VCaP (cell line): ENCODE results near the gene TXN.

ENCODE experiments used
- H3K27ac ChIP-seq: fragments of 450-650 bp; 2 replicates; pipeline ENCODE4 v1.5.1; 2017
- TF ChIP-seq, protein P1 (sequence below): fragments of 450-650 bp; conservative IDR thresholded peaks from 2 replicates; pipeline ENCODE4 v1.5.1; 2017; ENCODE audit warnings: mild to moderate bottlenecking, moderate library complexity

Gene TXN

DNA sequence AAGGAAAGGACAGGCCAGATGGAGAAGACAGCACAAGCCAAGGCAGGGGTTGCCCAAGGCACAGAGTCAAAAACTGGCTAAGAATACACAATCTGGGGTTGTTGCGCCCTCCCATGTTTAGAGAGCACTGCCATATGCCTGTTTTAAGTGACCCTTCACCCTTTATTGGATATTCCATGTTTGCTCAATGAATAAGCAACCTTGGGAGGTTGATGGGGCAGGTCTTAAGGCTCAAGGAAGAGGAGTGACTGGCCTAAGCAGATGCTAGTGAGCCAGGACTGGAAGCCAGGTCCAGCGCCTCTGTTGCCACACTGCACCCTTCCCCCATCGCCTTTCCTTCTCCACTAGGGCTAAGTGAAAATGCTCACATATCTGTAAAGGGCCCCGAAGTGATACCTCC lies 6.7 kb downstream of the TXN start:
- H3K27ac ChIP-seq, result no peak overlapping the region
- TF ChIP-seq, protein P1, sequence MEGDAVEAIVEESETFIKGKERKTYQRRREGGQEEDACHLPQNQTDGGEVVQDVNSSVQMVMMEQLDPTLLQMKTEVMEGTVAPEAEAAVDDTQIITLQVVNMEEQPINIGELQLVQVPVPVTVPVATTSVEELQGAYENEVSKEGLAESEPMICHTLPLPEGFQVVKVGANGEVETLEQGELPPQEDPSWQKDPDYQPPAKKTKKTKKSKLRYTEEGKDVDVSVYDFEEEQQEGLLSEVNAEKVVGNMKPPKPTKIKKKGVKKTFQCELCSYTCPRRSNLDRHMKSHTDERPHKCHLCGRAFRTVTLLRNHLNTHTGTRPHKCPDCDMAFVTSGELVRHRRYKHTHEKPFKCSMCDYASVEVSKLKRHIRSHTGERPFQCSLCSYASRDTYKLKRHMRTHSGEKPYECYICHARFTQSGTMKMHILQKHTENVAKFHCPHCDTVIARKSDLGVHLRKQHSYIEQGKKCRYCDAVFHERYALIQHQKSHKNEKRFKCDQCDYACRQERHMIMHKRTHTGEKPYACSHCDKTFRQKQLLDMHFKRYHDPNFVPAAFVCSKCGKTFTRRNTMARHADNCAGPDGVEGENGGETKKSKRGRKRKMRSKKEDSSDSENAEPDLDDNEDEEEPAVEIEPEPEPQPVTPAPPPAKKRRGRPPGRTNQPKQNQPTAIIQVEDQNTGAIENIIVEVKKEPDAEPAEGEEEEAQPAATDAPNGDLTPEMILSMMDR, result no peak

DNA sequence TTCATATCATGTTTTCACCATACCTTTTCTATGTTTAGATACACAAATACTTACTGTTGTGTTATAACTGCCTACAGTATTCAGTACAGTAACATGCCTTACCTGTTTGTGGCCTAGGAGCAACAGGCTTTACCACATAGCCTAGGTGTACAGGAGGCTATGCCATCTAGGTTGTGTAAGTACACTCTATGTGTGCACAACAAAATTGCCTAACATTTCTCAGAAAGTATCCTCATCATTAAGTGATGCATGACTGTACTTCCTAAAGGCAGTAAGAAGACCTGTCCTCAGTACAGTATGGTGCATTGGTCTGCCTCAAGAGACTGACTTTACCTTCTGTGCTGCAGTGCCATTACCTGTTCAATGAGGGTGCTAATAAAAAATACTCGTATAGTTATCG lies 7.9 kb downstream of the TXN start:
- TF ChIP-seq, protein P1, result no peak
- H3K27ac ChIP-seq, result no peak overlapping the region

DNA sequence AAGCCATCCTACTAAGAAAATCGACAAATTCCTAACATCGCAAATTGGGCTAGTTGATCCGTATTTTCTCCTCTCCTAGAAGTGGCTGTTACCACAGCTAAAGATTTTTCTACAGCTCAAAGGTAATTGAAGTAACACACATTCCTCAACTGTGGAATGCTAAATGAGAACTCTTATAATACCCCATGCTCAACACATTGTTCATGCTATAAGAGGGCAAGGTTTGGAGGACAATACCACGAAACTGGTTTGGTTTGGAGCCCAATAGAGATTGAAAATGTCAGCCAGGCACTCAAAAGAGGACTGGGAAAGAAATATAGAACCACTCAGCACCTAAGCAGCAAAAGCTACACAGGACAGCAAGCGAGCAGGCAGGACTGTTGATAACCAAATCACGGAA lies 10.1 kb downstream of the TXN start:
- H3K27ac ChIP-seq, result no peak overlapping the region
- TF ChIP-seq, protein P1, result no peak

DNA sequence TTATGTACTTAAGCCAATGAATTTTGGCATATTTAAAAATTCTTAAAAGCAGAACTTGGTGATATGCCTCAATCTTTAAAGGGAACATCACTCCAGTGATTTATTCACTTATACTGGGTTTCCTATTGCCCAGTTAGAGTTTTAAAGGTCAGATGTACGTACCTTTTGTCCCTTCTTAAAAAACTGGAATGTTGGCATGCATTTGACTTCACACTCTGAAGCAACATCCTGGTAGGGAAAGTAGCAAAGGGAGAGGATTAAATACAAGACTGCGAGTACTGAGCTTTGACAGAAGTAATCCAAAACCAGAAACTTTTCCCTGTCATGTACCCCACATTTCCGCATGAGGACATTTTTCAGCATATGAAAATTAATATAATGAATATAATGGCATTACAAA lies 11.7 kb downstream of the TXN start:
- no peak overlapping the region for H3K27ac ChIP-seq
- TF ChIP-seq, protein P1, result no peak

DNA sequence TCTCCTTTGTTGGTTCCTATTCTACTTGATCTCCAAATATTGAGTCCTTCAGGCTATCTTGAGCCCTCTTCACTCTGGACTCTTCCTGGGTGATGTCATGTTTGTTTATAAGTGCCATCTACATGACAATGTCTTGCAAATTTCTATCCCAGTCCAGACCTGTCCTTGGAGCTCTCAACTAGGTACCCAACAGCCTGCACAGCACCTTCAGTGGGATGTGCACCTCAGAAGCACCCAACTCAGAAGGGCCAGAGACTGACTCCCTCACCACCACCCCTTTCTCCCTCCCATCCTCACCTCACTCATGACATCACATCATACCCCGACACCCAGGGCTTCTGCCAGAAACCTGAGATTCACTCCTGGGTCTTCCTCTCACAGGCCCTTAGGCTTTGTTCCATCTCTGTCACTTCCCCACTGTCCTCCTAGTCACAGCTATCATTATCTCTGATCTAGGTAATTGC lies 14.4 kb downstream of the TXN start:
- TF ChIP-seq, protein P1, result no peak
- H3K27ac ChIP-seq, result no peak overlapping the region

DNA sequence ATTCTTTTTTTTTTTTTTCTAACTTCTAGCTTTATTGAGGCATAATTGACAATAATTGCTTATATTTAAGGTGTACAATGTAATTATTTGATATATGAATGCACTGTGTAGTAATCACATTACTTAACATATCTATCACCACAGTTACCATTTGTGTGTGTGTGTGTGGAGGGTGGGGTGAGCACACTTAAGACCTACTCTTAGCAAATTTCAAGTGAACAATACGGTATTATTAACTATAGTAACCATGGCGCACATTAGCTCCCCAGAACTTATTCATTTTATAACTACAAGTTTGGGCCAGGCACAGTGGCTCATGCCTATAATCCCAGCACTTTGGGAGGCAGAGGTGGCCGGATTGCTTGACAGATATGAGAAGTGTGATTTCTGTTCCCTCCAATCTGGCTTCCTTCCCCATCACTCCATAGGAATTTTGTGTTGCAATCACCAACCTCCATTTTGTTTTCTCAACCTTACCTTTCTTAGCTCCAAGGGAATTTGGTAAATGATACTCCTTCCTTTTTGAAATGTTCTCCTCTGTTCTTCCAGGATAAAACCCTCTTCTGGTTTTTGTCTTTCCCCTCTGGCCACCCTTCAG lies 14.9 kb downstream of the TXN start:
- no peak overlapping the region for H3K27ac ChIP-seq
- TF ChIP-seq, protein P1, result no peak

DNA sequence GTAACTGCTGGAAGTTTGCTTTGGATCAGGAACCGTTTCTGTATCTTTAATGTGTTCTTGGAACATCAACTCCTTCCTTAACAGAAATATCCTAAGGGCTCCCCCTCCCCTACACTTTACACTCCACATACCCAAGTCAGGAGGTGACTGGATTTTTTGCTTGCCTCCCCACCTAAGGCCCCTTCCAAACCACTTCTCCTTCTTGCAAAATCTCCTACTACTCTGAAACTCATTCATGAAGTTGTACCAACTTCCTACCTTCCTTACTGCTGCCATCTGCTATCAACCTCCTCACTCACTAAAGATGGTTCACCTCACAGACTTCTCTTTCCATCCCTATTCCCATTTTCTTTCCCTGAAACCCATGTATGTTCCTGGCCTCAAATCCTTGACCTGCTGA lies 16.1 kb downstream of the TXN start:
- TF ChIP-seq, protein P1, result no peak
- no peak overlapping the region for H3K27ac ChIP-seq

DNA sequence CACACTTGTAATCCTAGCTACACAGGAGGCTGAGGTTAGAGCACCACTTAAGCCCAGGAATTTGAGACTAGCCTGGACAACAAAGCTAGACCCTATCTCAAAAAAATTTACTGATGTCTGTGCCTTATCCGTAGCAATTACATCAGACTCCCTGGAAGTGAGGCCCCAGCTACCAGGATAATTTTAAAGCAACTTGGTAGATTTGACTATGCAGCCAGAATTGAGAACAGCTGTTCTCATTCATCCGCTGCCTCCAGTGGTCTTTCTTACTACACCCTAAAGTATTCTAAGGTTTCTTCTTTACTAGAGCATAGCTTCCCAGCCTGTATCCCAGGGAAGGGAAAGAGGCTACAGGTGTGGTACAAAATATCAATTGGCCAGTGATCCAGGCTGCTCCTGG lies 28.0 kb downstream of the TXN start:
- TF ChIP-seq, protein P1, result no peak
- H3K27ac ChIP-seq, result no peak overlapping the region
